HL-60 (cell line): ENCODE results near the gene PKD1L1.

Experiments
- POLR2AphosphoS5 ChIP-seq: IDR thresholded peaks from 2 replicates; pipeline ENCODE4 v1.6.1; 2012; ENCODE audit warnings: low read depth
- REST ChIP-seq: IDR thresholded peaks from 2 replicates; pipeline ENCODE4 v1.6.1; 2012; ENCODE audit warnings: low read depth; ENCODE audit not compliant: insufficient replicate concordance
- SPI1 ChIP-seq: IDR thresholded peaks from 2 replicates; pipeline ENCODE4 v1.6.1; 2012; ENCODE audit warnings: low read depth, mild to moderate bottlenecking, borderline replicate concordance
- TF ChIP-seq, protein P1 (sequence below): IDR thresholded peaks from one replicate; pipeline ENCODE4 v1.5.1; 2011; ENCODE audit warnings: low read length, control low read depth, inconsistent platforms; ENCODE audit not compliant: insufficient read depth

DNA sequence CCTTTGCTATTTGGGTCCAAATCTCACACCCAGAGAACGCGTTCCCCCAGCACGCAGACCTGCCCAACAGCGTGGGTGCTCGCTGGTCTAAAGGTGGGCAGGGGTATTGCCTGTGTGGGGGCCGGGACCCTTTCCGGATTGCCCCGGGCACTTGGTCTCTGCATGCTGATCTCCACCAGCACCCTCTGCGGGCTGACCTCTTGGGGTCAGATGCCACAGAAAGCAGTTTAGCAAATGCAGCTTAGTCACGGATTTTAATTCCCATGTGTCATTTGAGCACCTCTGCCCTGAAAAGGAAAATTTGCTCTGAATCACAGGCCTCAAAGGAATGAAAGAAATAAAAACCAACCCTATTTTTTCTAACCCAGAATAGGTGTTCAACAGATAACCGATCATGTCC lies 46.7 kb downstream of the PKD1L1 start:
- TF ChIP-seq, protein P1, sequence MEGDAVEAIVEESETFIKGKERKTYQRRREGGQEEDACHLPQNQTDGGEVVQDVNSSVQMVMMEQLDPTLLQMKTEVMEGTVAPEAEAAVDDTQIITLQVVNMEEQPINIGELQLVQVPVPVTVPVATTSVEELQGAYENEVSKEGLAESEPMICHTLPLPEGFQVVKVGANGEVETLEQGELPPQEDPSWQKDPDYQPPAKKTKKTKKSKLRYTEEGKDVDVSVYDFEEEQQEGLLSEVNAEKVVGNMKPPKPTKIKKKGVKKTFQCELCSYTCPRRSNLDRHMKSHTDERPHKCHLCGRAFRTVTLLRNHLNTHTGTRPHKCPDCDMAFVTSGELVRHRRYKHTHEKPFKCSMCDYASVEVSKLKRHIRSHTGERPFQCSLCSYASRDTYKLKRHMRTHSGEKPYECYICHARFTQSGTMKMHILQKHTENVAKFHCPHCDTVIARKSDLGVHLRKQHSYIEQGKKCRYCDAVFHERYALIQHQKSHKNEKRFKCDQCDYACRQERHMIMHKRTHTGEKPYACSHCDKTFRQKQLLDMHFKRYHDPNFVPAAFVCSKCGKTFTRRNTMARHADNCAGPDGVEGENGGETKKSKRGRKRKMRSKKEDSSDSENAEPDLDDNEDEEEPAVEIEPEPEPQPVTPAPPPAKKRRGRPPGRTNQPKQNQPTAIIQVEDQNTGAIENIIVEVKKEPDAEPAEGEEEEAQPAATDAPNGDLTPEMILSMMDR = no peak
- TF ChIP-seq POLR2AphosphoS5 (no peak), SPI1 (no peak), REST (no peak)
